Smooth muscle cell of bladder (primary cell): ENCODE results near the gene HESX1. TPM values are rescaled to one million over a fixed set of nuclear protein-coding genes. Genes with fewer than 3 reads are reported as not detected.

Source experiments
- total RNA-seq: library from RNA; depleted of rRNA; stranded (reverse); fragments of >200 nt; gene quantifications from 2 replicates; pipeline ENCODE4 v1.2.3, GENCODE V29; 2014

The HESX1 gene
- 0.14 and 0.65 TPM in 2 replicates for total RNA-seq

DNA sequence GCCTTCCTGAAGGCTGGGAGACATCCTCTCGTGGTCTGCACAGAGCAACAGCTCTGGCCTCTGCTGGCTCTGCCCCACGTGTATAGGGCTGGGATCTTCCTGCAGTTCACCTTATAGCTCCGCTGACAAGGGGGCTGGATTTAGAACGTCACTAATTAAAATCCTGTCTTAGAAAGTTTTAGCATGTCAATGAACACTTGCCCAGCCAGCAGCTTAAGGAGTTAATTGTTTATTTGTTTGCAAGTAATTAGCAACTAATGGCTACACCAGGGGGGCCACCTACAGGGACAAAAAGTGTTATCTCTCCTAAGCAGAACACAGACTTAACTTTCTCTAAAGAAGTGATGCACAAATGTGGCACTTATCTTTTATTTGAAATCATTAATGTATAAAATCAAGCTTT is at the start of gene HESX1:
Gene HESX1 (minus strand): TSS at position 84 of the 403 bp plus-strand sequence. CDS start 60 bp downstream, at position 24.

GRCh38 chr3:57227204-57227929 is 27.6 kb upstream of the HESX1 start, which contains the start of gene APPL1:
TSS of gene APPL1 (plus strand) at chr3:57227729. CDS start at chr3:57227884, 155 bp downstream.

GRCh38 chr3:57164657-57165573 is 34.9 kb downstream of the HESX1 start, which contains the start of gene IL17RD:
TSS of gene IL17RD (minus strand) at chr3:57165353. CDS start at chr3:57165286, 67 bp downstream.

Other genes with a start within 250 kb of the HESX1 start
- not detected in 2 replicates for gene SPATA12, start 139.3 kb downstream of the HESX1 start, total RNA-seq
- gene IL17RD, start 34.6 kb downstream of the HESX1 start, total RNA-seq: 1.1 and 2.0 TPM in 2 replicates
- gene APPL1, start 27.8 kb upstream of the HESX1 start, total RNA-seq: 39.3 and 46.5 TPM in 2 replicates
- under 0.01 TPM in 1 of 2 replicates, not detected in the other for gene ASB14, start 92.7 kb upstream of the HESX1 start, total RNA-seq